GM12892 (cell line): ENCODE results near the gene RCCD1.

ENCODE experiments used
- DNase-seq: peaks from one replicate; pipeline ENCODE4 v3.0.0; 2011; ENCODE audit not compliant: insufficient read length
- FAIRE-seq: peaks from 2 replicates; lab custom pipeline; 2011; peaks lifted over from hg19 to GRCh38; lab: Jason Lieb, UNC
- POLR2A ChIP-seq: IDR thresholded peaks from 2 replicates; pipeline ENCODE4 v1.6.1; 2011; ENCODE audit warnings: low read depth, low read length, control low read depth
- POLR2AphosphoS5 ChIP-seq: IDR thresholded peaks from 2 replicates; pipeline ENCODE4 v1.6.1; 2011; ENCODE audit warnings: low read depth, low read length, control low read depth
- TAF1 ChIP-seq: IDR thresholded peaks from 2 replicates; pipeline ENCODE4 v1.6.1; 2011; ENCODE audit warnings: low read depth, mild to moderate bottlenecking, control low read depth, low read length, borderline replicate concordance

RCCD1 gene

DNA sequence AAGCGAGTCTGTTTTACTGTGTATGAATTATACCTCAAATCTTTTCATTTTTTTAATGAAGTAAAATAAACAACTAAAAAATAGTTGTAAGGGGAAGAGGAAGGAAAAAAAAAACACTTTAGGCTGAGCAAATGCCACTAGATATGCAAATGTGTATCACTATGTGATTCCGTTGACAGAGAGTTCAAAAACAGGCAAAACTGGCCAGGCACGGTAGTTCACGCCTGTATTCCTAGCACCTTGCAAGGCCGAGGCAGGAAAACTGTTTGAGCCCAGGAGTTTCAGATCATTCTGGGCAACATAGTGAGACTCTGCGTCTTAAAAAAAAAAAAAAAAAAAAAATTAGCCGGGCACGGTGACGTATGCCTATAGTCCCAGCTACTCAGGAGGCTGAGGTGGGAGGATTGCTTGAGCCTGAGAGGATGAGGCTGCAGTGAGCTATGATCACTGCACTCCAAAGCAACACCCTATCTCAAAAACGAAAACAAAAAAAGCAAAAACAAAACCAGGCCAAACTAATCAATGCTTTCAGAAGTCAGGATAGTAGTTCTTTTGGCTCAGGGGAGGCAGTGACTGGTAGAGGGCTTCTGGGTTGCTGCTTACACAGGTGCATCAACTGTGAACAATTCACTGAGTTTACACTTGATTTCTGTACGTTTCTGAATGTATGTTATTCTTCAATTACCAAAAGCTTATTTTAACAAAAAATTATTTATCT is 32.3 kb downstream of the RCCD1 start:
- no peak for FAIRE-seq
- TF ChIP-seq POLR2AphosphoS5 = 0 out of 2 replicates have a peak, but pooled peaks have one; percentile 24
- TF ChIP-seq POLR2A = no peak
- DNase-seq = peak; percentile 24

GRCh38 chr15:90987561-90988141 is 33.0 kb downstream of the RCCD1 start:
- no peak for DNase-seq
- no peak for FAIRE-seq
- TF ChIP-seq POLR2A (no peak), POLR2AphosphoS5 (no peak), TAF1 (no peak)

DNA sequence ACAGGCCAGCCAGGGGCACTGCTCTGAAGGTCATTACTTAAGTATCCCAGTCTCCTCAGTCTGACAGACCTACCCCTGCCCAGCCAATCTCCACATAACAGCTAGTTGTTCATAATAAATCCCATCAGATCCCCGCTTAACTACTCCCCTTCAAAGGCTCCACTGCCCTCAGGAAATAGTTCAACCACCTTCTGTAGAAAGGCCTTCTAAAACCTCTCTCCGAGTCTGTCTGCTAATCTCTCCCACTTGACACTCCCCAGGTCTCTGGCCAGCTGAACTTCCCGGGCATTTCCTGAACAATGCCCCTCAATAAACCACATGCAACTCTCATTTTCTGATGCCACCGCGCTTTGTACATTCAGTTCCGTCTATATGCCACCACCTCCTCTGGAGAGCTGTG is 33.6 kb downstream of the RCCD1 start:
- TF ChIP-seq POLR2A (no peak), POLR2AphosphoS5 (no peak), TAF1 (no peak)
- FAIRE-seq = no peak
- DNase-seq = no peak

GRCh38 chr15:90989040-90989768 is 34.5 kb downstream of the RCCD1 start:
- TF ChIP-seq POLR2A = no peak
- TF ChIP-seq TAF1 = no peak
- TF ChIP-seq POLR2AphosphoS5 = no peak
- no peak for FAIRE-seq

GRCh38 chr15:90990446-90990845 is 35.8 kb downstream of the RCCD1 start:
- FAIRE-seq (no peak), DNase-seq (no peak)
- TF ChIP-seq TAF1 (no peak), POLR2AphosphoS5 (no peak), POLR2A (no peak)

More at GRCh38 chr15:90989040-90989768, 34.5 kb downstream of the RCCD1 start:
- no peak for DNase-seq

DNA sequence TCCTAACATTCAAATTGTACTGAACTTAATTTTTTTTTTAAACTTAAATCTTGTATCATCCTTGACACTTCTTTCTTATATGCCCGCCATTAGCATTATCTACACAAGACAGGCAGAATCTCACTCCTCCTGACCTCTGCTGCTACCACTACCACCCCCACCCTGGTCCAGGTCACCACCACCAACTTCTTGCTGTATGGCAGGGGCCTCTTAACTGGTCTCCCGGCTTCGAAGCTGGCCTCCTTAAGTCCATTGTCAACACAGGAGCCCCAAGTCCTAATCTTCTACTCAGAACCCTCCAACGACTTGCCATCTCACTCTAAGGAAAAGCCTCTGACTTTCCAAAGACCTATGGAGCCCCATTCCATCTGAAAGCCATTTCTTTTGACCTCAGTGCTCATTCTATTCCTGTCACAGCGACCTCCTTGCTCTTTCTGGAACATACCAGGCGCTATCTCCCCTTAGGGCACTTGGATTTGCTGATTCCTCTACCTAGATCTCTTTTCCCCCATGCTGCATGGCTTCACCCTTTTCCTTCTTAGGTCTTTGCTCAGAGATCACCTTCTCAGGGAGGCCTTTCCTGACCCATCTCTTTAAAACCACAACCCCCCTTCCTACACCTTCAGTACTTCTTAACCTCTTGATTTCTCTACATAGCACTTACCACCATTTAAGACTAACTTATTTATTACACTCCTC is 37.1 kb downstream of the RCCD1 start:
- TF ChIP-seq POLR2AphosphoS5 = no peak
- no peak for TF ChIP-seq TAF1
- no peak for TF ChIP-seq POLR2A
- no peak for DNase-seq
- FAIRE-seq = no peak

DNA sequence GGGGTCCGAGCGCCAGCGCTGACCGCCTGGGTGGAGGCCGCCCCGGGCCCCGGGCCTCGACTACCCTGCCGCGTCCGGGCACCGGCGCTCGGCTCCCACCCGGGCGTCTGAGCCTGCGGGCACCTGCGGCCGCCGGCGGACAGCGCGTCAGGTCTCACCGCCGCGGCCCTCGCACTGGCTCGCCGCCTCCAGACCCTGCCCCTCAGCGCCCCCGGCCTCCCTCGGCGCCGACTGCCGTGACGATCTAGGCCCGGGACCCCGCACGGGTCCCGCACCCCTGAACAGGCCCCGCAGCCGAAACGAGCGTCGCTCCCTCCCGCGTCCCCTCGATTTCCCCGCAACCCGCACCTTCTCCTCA is 39.4 kb downstream of the RCCD1 start:
- peak; percentile 31 for DNase-seq
- FAIRE-seq = no peak
- TF ChIP-seq TAF1 (no peak; the same call in 1 of the 2 replicates), POLR2A (no peak), POLR2AphosphoS5 (no peak)

DNA sequence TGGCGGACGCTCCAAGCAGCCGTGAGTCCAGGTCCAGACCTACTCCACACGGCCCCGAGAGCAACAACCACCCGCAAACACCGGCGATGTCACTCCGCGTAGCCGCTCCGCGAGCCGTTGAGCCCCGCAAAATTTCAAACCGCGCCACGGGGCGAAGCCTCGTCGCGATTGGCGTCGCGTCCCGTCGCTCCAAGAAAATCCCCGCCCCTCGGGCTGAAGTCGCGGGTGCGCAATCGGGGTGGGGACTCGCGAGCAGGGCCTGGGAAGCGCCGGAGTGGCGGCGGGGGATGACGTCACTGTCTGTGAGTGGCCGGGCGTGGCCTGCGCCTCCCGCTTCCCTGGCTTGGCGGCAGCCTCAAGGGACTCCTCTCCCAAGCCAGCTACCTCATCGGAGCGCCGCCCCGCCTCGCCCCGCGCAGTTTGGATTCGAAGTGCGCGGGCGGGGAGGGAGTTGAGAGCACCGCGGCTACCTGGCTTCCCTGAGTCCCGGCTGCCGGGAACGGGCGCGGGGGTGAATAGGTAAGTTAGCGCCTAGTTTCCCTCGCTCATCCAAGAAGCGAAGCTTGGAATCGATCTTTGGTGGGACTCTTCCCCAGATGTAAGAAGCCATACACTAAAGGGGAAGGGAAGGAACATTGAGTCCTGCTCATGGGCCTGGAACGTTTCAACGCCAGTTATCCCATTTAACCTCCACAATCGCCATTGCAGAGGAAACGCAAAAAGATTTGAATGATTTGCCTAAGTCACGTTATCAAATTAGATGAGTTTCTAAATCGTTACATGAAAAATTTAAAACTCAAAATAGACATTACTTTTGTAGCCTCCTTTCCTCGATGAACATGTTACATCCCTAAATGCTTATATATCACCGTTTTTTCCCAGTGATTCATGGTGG is 40.0 kb downstream of the RCCD1 start, which contains the start of gene PRC1:
PRC1 (minus strand) TSS at position 119 of the 895 bp plus-strand sequence; CDS start at position 1, 118 bp downstream.
- peak; percentile 97 for DNase-seq
- TF ChIP-seq TAF1 = 0 out of 2 replicates have a peak, but pooled peaks have one; percentile 36
- 0 out of 2 replicates have a peak, but pooled peaks have one; percentile 52 for TF ChIP-seq POLR2AphosphoS5
- peak; percentile 78 for TF ChIP-seq POLR2A
- peak; percentile 99 for FAIRE-seq

GRCh38 chr15:90998737-90999136 is 44.1 kb downstream of the RCCD1 start:
- FAIRE-seq (no peak), DNase-seq (no peak)
- TF ChIP-seq POLR2AphosphoS5 = no peak
- TF ChIP-seq POLR2A = no peak
- no peak for TF ChIP-seq TAF1

DNA sequence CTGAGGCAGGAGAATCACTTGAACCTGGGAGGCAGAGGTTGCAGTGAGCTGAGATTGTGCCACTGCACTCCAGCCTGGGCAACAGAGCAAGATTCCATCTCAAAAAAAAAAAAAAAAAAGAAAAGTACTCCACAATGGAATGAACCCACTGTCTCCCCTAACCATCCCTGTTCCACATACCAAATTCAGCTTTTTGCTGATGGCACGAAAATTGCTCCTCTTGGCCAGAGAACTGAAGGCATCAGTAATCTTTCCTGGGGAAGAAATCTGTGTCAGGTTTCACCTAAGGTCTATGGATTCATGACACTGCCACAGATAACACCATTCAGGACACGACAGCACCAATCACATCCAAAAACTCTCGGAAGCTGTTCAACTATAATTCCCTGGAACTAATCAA is 46.5 kb downstream of the RCCD1 start:
- TF ChIP-seq TAF1 (no peak), POLR2AphosphoS5 (no peak), POLR2A (no peak)
- DNase-seq (no peak), FAIRE-seq (no peak)

DNA sequence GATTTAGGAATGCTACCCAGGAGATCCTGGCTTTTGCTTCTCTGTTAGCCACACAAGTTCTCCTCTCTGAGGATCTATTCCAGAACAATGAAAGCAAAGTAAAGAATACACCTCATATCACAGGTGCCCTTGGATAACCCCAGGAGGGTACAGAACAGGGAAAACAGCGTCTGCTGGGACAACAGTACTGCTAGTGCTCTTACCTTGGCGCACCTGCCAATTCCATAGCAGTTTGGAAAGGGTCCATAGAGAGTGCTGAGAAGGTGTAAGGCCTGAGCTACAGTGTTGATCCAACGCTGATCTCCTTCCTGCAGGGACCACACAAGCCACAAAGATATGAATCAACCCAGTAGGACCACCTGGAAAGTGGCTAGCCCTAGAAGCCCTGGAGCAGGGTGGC is 52.6 kb downstream of the RCCD1 start:
- no peak for DNase-seq
- no peak for FAIRE-seq
- TF ChIP-seq POLR2AphosphoS5 (no peak), POLR2A (no peak), TAF1 (no peak)
